Mesothelial cell of epicardium (in vitro differentiated cells): Measurements from ENCODE around the gene CLDN3. TPM values are rescaled to one million over a fixed set of nuclear protein-coding genes. Genes with fewer than 3 reads are reported as not detected.

Source experiments
- DNase-seq, 2 experiments: peaks; one replicate each; pipeline ENCODE4 v3.0.0; 2021; ENCODE audit warnings: low spot score in 2 of 2; ENCODE audit not compliant: unreplicated experiment in 2 of 2
- H3K27ac Mint-ChIP-seq: 2 replicates; pipeline ENCODE4 v1.8.0; 2021; ENCODE audit warnings: mixed read lengths
- H3K27me3 Mint-ChIP-seq: 2 replicates; pipeline ENCODE4 v1.8.0; 2021; ENCODE audit warnings: low read depth, mixed read lengths
- H3K36me3 Mint-ChIP-seq: 2 replicates; pipeline ENCODE4 v1.8.0; 2021; ENCODE audit warnings: mixed read lengths
- H3K4me1 Mint-ChIP-seq: 2 replicates; pipeline ENCODE4 v1.8.0; 2021; ENCODE audit warnings: mixed read lengths
- H3K4me3 Mint-ChIP-seq: 2 replicates; pipeline ENCODE4 v1.8.0; 2021; ENCODE audit warnings: mild to moderate bottlenecking, moderate library complexity, mixed read lengths
- H3K9me3 Mint-ChIP-seq: 2 replicates; pipeline ENCODE4 v1.8.0; 2021; ENCODE audit warnings: mixed read lengths
- CTCF ChIP-seq: fragments of 200-600 bp; sonication (generic); IDR thresholded peaks from one replicate; pipeline ENCODE4 v1.5.0; 2021; ENCODE audit warnings: antibody characterized with exemption; ENCODE audit not compliant: unreplicated experiment
- total RNA-seq: library from RNA; stranded (reverse); gene quantifications from 3 replicates; pipeline ENCODE4 v1.2.1, GENCODE V29; 2021

The CLDN3 gene
- total RNA-seq, 1 donor from 2014 or later, result 10.5 TPM

GRCh38 chr7:73742753-73743641 lies 27.1 kb downstream of the CLDN3 start:
- Mint-ChIP-seq H3K4me1 (peaks cover 45% of the 10 kb centered on the region), H3K27me3 (peaks cover 23% of the 10 kb centered on the region), H3K27ac (peak overlapping the region; percentile 98), H3K9me3 (no peaks in the 10 kb centered on the region), H3K4me3 (peak overlapping the region; percentile 39), H3K36me3 (no peaks in the 10 kb centered on the region)
- TF ChIP-seq CTCF, result no peak
- peak; percentile 56 to 77 for DNase-seq

GRCh38 chr7:73742338-73742752 lies 27.7 kb downstream of the CLDN3 start:
- Mint-ChIP-seq H3K4me3 (peak overlapping the region; percentile 39), H3K27ac (peak overlapping the region; percentile 98)

GRCh38 chr7:73741600-73741999 lies 28.5 kb downstream of the CLDN3 start:
- H3K4me1 Mint-ChIP-seq, result peaks cover 44% of the 10 kb centered on the region
- no peaks in the 10 kb centered on the region for H3K36me3 Mint-ChIP-seq
- H3K4me3 Mint-ChIP-seq, result no peak overlapping the region
- peaks cover 23% of the 10 kb centered on the region for H3K27me3 Mint-ChIP-seq
- TF ChIP-seq CTCF, result no peak
- peak overlapping the region; percentile 98 for H3K27ac Mint-ChIP-seq
- H3K9me3 Mint-ChIP-seq, result no peaks in the 10 kb centered on the region
- DNase-seq, result no peak

More at GRCh38 chr7:73742338-73742752, 27.7 kb downstream of the CLDN3 start:
- Mint-ChIP-seq H3K9me3 (no peaks in the 10 kb centered on the region), H3K4me1 (peaks cover 45% of the 10 kb centered on the region), H3K36me3 (no peaks in the 10 kb centered on the region), H3K27me3 (peaks cover 23% of the 10 kb centered on the region)
- no peak for TF ChIP-seq CTCF
- DNase-seq, result peak in 1 of 2 experiments; percentile 57

- peak overlapping the region; percentile 94 for H3K27ac Mint-ChIP-seq
- H3K4me1 Mint-ChIP-seq, result peaks cover 39% of the 10 kb centered on the region
- H3K36me3 Mint-ChIP-seq, result peaks cover 2% of the 10 kb centered on the region
- peaks cover 23% of the 10 kb centered on the region for H3K27me3 Mint-ChIP-seq
- no peak for DNase-seq
- peak overlapping the region; percentile 50 for H3K4me3 Mint-ChIP-seq
- TF ChIP-seq CTCF, result no peak
- no peaks in the 10 kb centered on the region for H3K9me3 Mint-ChIP-seq
These were observed 29.3 kb downstream of the CLDN3 start for GRCh38 chr7:73740771-73741170.

GRCh38 chr7:73740212-73740611 lies 29.9 kb downstream of the CLDN3 start:
- no peaks in the 10 kb centered on the region for H3K9me3 Mint-ChIP-seq
- no peak for TF ChIP-seq CTCF
- peak overlapping the region; percentile 94 for H3K27ac Mint-ChIP-seq
- DNase-seq, result no peak
- peak overlapping the region; percentile 50 for H3K4me3 Mint-ChIP-seq
- H3K27me3 Mint-ChIP-seq, result peaks cover 23% of the 10 kb centered on the region
- peaks cover 39% of the 10 kb centered on the region for H3K4me1 Mint-ChIP-seq
- H3K36me3 Mint-ChIP-seq, result peaks cover 2% of the 10 kb centered on the region
